ENCODE results near the gene GRIP2.

The GRIP2 gene

DNA sequence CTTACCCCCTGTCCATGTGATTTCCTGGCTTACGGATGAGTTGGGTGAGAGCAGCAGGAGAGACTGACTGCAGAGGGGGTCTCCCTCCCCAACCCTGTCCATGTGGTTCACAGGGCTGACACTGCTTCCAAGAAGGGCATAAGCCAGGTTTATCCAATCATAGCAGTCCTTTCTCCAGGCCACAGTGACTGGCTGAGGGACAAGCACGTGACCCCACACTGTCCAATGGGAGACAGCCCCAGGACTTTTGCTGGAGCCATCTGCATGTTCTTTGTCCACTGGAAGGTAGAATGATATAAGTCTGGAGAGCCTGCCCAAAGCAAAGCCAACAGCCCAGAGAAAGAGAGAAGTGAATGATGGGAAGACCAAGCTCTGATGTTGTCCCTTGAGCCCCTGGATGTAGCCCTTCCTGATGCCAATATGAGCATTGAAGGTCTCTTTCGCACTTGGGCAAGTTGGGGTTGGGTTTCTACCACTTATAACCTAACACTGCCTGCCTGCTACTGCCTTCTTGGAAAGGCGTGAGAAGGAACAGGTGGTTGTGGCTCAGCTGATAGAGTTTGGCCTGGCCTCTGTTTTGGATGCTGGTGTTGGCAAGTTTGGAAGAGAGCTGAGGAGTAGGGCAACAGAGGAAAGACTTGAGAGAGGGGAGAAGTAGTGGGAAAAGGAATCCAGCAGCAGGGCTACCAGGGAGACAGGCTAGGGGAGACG lies 41.3 kb upstream of the GRIP2 start:
- DNase-seq (ENCODE audit: low spot score) = no peak
- TF ChIP-seq, protein P1, sequence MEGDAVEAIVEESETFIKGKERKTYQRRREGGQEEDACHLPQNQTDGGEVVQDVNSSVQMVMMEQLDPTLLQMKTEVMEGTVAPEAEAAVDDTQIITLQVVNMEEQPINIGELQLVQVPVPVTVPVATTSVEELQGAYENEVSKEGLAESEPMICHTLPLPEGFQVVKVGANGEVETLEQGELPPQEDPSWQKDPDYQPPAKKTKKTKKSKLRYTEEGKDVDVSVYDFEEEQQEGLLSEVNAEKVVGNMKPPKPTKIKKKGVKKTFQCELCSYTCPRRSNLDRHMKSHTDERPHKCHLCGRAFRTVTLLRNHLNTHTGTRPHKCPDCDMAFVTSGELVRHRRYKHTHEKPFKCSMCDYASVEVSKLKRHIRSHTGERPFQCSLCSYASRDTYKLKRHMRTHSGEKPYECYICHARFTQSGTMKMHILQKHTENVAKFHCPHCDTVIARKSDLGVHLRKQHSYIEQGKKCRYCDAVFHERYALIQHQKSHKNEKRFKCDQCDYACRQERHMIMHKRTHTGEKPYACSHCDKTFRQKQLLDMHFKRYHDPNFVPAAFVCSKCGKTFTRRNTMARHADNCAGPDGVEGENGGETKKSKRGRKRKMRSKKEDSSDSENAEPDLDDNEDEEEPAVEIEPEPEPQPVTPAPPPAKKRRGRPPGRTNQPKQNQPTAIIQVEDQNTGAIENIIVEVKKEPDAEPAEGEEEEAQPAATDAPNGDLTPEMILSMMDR (IDR thresholded peaks at IDR 0.05; ENCODE audit: extremely low read depth, missing control alignments) = no peak

DNA sequence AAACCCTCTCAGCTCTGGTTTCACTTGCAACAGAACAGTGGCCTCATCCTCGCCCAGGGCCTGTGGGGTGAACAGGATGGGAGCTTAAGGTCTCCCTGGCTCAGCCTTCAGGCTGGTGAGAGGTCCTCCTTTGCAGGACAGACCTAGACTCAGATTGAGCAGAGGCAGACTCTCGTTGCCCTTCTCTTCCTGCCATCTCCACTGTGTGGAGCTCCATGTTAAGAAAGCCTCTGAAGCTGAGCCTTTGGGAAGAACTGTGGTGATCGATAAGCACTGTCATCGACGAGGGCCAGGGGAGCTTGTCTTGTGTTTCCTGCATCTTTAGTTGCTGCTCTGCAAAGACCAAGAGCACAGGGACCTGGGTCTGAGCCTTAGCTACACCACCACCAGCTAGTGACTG lies 37.8 kb upstream of the GRIP2 start:
- TF ChIP-seq, protein P1 (IDR thresholded peaks at IDR 0.05; ENCODE audit: extremely low read depth, missing control alignments) = no peak

DNA sequence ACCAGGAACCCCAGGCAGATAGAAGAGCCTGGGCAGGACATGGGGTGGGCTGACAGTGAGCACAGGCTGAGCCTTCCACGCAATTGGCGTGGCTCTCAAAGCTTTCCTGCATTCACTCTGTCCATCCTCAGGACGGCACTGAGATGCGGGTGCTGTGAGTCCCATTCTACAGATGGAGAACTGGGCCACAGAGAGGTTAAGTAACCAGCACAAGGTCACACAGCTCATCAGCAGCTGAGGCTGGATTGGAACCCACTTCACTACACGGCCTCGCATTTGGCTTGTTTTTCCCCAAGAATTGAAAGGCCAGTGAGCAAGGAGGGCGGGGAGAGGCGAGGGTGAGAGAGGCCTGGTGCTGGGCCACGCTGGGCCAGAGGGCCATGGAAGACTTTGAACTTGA lies 36.0 kb upstream of the GRIP2 start:
- DNase-seq (ENCODE audit: low spot score) = no peak
- TF ChIP-seq, protein P1 (IDR thresholded peaks at IDR 0.05; ENCODE audit: extremely low read depth, missing control alignments) = no peak

More for the DNA sequence above, 37.8 kb upstream of the GRIP2 start:
- DNase-seq (ENCODE audit: low spot score) = no peak

DNA sequence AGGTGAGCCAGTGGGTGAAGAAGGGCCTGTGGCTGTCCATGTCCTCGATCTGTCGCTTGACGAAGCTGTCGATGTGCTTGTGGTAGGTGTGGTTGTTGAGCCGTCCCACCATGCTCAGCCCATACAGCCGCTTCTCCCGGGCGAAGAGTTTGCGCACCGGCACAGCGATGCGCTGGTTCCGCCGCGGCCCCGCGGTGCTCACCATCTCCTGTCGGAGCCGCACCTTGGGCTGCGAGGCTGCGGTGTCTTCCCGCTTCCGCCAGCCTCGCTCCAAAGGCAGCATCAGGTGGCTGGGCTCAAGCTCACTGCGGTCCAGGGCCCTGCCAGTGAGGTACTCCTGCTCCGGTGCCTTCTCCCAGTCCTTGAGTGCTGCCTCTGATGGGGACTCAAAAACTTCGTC lies 34.0 kb upstream of the GRIP2 start:
- DNase-seq (ENCODE audit: low spot score) = no peak
- TF ChIP-seq, protein P1 (IDR thresholded peaks at IDR 0.05; ENCODE audit: extremely low read depth, missing control alignments) = no peak

DNA sequence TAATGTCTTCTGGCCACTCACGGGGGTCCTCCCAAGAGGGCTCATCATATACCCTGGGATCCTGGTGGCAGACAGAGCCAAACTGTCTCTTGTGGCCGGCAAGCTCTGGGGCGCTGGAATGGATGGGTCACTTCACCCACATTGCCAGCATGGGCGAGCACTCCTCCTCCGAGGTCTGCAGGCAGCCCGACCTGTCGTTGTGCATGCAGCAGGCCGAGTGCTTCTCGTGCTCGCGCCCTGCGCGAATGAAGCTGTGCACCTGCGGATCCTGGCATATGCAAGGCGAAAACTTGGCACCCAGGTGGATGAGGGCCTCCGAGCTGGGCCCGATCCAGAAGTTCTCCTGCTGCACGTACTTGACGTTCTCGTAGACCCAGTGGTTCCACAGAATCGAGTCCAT lies 33.6 kb upstream of the GRIP2 start:
- DNase-seq (ENCODE audit: low spot score) = no peak
- TF ChIP-seq, protein P1 (IDR thresholded peaks at IDR 0.05; ENCODE audit: extremely low read depth, missing control alignments) = no peak

DNA sequence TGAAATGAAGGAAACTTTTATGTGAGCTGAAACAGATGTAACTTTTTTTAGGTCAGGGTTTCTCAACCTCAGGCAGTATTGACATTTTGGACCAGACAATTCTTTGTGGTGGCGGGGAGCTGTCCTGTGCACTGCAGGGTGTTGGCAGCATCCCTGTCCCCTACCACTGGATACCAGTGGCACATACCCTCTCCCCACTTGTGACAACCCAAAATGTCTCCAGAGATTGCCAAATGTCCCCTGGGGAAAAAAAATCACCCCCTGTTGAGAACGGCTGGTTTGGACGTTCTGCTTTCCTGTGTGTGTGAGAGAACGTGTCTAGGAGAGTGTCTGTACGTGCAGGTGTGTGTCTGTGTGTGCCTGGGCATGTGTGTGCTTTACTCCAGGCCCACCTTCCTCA lies 30.7 kb upstream of the GRIP2 start:
- TF ChIP-seq, protein P1 (IDR thresholded peaks at IDR 0.05; ENCODE audit: extremely low read depth, missing control alignments) = no peak
- no peak for DNase-seq (ENCODE audit: low spot score)

DNA sequence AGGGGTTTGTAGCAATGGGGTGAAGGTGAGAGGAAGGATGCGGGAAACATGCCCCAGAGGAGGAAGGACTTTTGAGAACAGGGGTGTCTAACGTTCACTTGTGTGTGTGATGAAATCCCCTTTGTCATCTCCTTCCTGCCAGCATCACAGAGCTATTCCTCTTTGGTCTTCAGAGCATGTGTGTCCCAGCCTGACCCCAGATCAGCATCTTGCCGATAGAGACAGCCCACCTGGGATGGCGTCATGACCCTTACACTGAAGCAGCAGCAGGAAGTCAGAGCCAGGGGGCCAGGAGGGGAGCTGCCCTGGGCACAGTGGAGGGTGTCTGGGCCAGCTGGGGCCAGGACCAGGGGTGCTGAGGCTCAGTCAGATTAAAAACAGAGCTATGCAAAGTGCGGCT lies 29.9 kb upstream of the GRIP2 start:
- no peak for DNase-seq (ENCODE audit: low spot score)
- TF ChIP-seq, protein P1 (IDR thresholded peaks at IDR 0.05; ENCODE audit: extremely low read depth, missing control alignments) = no peak
